HG03432 (cell line): Measurements from ENCODE around the gene GNB4.

Experiments used
- ATAC-seq: cut with Tn5 transposase; IDR thresholded peaks from one replicate; pipeline ENCODE4 v1.9.1; 2021; ENCODE audit warnings: mild to moderate bottlenecking, moderate library complexity; ENCODE audit not compliant: unreplicated experiment

The GNB4 gene

GRCh38 chr3:179438841-179439240 lies 12.4 kb downstream of the GNB4 start:
- ATAC-seq, result peak; percentile 90

- ATAC-seq, result no peak
These were observed 14.8 kb downstream of the GNB4 start for GRCh38 chr3:179436517-179436916.

DNA sequence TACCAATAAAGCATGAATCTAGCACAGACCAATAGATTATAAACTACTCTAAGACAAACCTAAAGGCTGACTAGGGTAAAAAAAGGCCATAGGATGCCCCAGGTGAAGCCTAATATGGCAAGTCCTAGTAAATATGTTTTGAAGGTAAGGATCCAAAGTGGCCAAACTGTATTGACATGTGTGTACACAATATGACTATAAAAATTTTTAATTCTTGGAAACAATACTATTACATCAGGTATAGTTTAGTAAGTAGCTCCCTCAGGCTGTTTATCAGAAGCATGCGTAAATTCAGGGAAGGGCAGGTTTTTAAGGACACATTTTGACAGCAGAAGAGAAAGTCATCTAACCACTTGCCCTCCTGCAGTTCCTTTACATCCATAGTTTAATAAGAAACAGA lies 18.8 kb downstream of the GNB4 start:
- no peak for ATAC-seq

DNA sequence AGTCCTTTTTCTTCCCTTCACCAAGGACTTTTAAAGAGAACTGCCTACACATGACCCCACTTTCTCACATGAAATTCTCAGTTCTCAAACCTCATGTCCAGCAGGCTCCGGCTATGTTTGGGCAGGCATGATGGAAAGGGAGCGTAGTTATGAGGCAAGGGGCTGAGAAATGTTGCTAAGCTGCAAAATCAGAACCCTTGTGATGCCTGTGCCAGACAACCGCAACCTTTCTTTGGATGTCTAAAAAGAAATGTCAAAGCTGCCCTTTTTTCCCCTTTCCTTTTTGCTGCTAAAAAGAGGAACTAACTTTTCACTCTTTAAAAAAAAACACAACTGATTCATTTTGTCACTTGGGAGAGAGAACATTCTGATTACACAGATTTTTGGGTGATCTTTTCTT lies 19.2 kb downstream of the GNB4 start:
- ATAC-seq, result peak; percentile 78

DNA sequence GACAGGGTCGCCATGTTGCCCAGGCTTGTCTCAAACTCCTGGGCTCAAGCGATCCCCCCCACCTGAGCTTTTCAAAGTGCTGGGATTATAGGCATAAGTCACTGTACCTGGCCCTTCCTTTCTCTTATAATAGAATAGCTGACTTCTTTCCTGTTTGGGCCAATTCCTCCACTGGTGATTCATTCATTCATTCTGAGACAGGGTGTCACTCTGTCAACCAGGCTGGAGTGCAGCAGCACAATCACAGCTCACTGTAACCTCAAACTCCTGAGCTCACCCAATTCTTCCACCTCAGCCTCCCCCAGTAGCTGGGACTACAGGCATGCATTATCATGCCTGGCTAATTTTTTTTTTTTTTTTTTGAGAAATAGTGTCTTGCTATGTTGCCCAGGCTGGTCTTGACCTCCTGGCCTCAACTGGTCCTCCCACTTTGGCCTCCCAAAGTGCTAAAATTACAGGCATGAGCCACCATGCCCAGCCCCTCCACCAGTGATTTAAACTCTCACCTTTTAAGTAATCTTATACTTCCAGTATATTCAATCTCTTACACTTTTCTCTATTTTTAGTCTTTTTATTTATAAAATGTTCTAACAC lies 20.9 kb downstream of the GNB4 start:
- ATAC-seq, result no peak

GRCh38 chr3:179428876-179429548 lies 22.3 kb downstream of the GNB4 start:
- ATAC-seq, result no peak

- no peak for ATAC-seq
These were observed 26.2 kb downstream of the GNB4 start for GRCh38 chr3:179425075-179425474.

DNA sequence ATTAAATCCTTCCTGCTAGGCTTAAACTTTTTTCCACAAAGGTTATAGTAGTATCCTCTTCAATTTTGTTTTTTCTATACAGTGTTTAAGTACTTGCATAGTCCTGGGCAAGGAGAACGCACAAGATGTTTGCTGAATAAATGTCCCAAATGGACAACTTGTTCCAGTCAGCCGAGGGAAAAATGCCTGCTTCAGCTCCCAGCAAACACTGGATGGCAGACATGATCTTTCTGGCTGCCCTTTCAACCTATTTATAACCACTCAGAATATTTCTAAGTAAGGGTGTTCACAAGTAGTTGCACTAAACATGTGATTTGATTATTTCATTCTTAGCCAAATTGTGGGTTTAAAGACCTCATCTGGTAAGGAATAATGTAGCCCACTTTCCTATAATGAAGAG lies 29.8 kb downstream of the GNB4 start:
- no peak for ATAC-seq

GRCh38 chr3:179418610-179419009 lies 32.7 kb downstream of the GNB4 start:
- ATAC-seq, result no peak

DNA sequence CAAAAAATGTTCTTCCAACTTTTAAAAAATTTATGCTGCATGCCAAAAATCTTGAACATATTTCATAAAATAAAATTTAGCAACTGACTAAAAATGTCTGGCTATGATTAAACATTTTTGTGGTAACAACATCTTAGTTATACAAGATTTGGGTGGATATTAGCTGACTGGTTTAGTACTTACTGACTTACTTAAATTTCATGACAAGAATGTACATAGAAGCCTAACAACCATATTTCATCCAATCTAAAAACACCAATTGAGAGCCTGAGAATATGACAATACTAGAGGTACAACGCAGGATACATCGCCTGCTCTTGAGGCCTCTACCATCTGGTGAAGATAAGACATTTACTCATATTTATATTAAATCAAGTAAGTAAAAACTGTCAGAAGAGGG lies 34.6 kb downstream of the GNB4 start:
- ATAC-seq, result no peak

GRCh38 chr3:179415377-179415776 lies 35.9 kb downstream of the GNB4 start:
- ATAC-seq, result no peak

DNA sequence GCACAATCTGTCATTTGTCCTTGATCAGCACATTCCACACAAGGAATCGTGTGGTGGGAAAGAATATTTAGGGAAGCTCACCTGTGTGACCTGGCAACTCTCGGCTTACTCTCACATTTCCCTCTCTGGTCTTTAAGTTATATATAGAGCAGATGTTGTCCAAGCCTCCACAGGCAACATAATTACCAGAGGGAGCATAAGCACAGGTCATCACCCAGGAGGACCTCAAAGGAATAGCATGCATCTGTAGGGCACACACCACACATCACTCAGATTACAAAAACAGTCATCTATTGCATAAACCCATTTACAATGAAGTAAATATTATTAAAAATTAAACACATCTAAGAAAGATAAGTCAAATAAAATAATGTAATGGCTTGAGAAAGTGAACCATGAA lies 36.5 kb downstream of the GNB4 start:
- no peak for ATAC-seq

DNA sequence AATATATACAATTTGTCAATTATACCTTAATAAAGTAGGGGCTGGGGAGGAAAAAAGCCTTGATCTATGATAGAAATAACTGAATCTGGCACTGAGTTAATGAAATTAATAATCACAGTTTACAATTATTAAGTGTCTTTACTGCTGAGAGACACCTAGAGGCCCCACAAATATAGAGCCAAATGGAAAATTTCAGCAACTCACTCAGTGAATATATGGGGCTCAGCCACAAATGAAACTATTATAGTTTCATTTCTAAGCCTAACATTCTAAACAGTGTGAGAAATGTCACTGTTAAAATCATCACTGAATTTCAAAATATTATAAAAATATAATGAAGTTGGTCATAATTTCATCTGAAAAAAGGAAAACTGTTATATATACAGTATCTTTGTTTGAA lies 40.3 kb downstream of the GNB4 start:
- no peak for ATAC-seq

DNA sequence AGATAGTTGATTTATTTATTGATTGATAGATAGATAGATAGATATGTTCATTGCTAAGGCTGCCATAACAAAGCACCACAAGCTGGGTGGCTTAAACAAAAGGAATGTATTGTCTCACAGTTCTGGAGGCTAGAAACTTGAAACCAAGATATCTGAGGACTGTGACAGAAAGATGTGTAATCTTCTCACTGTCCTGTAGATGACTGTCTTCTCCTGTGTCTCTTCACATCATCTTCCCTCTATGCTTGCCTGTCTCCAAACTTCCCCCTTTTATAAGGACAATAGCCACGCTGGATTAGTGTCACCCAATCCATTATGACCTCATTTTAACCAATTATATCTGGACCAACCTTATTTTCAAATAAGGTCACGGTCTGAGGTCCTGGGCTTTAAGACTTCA lies 40.9 kb downstream of the GNB4 start:
- ATAC-seq, result no peak

DNA sequence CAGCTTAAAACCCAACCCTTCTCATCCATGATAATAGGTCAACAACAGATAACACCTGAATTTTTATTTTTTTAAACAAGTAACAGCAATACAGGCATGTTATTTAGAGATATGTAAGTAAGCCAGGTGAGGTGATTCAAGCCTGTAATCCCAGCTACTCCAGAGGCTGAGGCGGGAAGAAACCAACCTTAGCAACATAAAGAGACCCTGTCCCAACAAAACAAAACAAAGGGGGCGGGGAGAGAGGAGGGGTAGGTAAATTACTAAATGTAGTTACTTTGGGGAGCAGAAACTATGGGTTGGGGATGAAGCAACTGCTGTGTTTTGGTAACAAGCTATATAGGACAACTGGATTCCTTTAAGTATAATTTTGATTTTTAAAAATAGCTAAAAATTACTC lies 47.0 kb downstream of the GNB4 start:
- no peak for ATAC-seq

DNA sequence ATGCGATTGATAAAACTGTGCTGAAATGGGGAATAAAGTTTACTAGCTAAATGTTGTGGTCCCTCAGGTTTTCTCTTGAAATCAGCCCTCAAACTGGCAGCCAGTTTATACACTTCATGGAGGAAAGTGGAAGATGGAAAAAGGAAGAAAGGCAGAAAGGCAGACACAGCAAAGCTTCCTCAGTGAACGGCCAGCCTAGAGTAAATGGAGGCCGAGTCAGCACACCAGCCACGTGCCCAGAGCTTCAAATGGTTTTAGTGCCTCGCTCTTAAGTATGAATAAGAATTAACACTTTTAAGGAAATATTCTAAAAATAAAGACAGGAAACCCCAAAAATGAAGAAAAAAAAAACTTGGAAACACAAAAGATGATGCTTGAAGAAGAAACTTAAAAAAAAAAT lies 48.3 kb downstream of the GNB4 start:
- no peak for ATAC-seq

- ATAC-seq, result no peak
These were observed 49.7 kb downstream of the GNB4 start for GRCh38 chr3:179401561-179401960.

DNA sequence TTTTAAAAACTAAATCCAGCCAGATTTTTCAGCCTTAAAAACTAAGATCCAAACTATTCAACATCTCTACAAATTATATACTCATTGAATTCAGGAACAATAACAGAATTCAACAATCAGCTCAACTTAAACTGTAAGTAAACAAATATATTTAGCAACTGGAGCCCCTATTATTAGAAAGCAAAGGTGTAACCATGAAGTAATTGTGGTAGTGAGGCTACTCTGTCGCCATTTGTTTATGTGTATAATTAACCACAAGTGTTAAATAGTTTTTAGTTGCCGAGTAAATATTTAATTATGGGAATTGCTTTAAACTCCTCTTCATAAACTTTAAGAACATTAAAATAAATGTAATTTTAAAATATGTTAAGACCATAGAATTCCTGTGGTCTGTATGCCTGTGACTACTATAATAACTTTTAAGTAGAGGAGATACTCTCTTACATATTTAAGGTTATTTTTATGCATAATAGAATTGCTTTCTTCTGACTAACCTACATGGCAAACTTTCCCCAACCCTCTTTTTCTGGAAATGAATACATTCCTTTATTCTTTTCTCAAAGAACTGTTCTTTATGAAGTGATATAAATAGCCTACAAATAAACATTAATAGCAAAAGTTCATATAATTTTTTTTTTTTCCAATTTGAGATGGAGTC lies 52.6 kb downstream of the GNB4 start:
- no peak for ATAC-seq

DNA sequence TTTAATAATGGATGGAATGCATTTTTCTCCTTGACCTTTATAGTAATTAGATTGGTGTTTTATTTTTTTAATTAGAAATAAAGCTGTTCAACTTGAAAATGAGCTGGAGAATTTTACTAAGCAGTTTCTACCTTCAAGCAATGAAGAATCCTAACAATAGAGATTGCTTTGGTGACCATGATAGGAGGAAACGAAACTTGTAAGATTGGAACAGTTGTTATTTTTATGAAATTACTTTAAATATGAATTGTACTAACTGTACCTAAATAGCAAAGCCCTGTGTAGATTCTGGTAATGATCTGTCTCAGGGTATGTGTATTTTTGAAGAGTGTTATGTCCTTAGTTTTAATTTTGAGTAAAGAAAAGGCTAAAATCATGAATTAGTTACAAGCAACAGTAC lies 59.4 kb downstream of the GNB4 start:
- ATAC-seq, result no peak

DNA sequence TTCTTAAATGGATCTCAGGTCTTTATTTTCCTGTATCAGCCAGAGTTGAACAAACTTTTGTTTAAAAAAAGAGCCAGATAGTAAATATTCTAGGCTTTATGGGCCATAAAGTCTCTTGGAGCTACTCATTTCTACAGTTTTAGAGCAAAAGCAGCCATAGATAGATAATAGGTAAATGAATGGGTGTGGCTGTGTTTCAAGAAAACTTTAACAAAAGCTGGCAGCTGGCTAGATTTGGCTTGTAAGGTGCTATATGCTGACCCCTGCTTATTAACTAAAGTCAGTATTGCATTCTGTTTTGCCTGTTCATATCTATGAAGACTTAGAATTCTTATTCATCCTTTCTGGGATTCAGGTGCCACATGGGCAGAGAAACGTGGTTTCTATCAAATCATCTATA lies 74.8 kb downstream of the GNB4 start:
- no peak for ATAC-seq

- ATAC-seq, result no peak
These were observed 75.9 kb downstream of the GNB4 start for GRCh38 chr3:179375091-179375999.

GRCh38 chr3:179373938-179374337 lies 77.3 kb downstream of the GNB4 start:
- ATAC-seq, result no peak
